Measurements from ENCODE around the gene TSPAN9.

- no peak for TF ChIP-seq CTCF (IDR thresholded peaks at IDR 0.05)
- no peak for TF ChIP-seq POLR2A (IDR thresholded peaks at IDR 0.05)
These were observed 13.8 kb downstream of the TSPAN9 start for GRCh38 chr12:3091038-3091319.

All from body of pancreas (tissue), 4 donors.